ENCODE data around the gene CTCFL. TPM values are rescaled to one million over a fixed set of nuclear protein-coding genes. Genes with fewer than 3 reads are reported as not detected.

Gene CTCFL
- total RNA-seq, 2 donors from 2014 or later: not detected

- no peaks in the 10 kb centered on the region for H3K9me3 Mint-ChIP-seq
- DNase-seq (ENCODE audit: low spot score in 2 of 2) (no peak), ATAC-seq (no peak)
- H3K27ac Mint-ChIP-seq: no peak overlapping the region
- no peaks in the 10 kb centered on the region for H3K36me3 Mint-ChIP-seq
Measured at GRCh38 chr20:57545927-57546662, 21.2 kb upstream of the CTCFL start.

GRCh38 chr20:57544838-57545564 is 20.1 kb upstream of the CTCFL start:
- Mint-ChIP-seq H3K27ac (no peak overlapping the region), H3K36me3 (no peaks in the 10 kb centered on the region), H3K9me3 (no peaks in the 10 kb centered on the region)
- no peak for DNase-seq (ENCODE audit: low spot score in 2 of 2)
- ATAC-seq: peak in 1 of 2 donors; percentile 73

GRCh38 chr20:57543754-57544153 is 18.8 kb upstream of the CTCFL start:
- Mint-ChIP-seq H3K36me3 (no peaks in the 10 kb centered on the region), H3K27ac (no peak overlapping the region), H3K9me3 (peaks cover 0 to 4% of the 10 kb centered on the region in 2 donors)
- peak in 1 of 2 donors; percentile 51 for ATAC-seq
- DNase-seq (ENCODE audit: low spot score in 2 of 2): no peak

- Mint-ChIP-seq H3K27ac (no peak overlapping the region), H3K36me3 (no peaks in the 10 kb centered on the region), H3K9me3 (peaks cover 0 to 4% of the 10 kb centered on the region in 2 donors)
- DNase-seq (ENCODE audit: low spot score in 2 of 2) (no peak), ATAC-seq (no peak)
Measured at GRCh38 chr20:57540890-57541580, 16.1 kb upstream of the CTCFL start.

- no peak for DNase-seq (ENCODE audit: low spot score in 2 of 2)
- Mint-ChIP-seq H3K9me3 (peaks cover 0 to 4% of the 10 kb centered on the region in 2 donors), H3K36me3 (no peaks in the 10 kb centered on the region), H3K27ac (no peak overlapping the region)
- no peak for ATAC-seq
Measured at GRCh38 chr20:57539889-57540288, 14.9 kb upstream of the CTCFL start.

GRCh38 chr20:57537822-57538221 is 12.9 kb upstream of the CTCFL start:
- H3K9me3 Mint-ChIP-seq: peaks cover 0 to 4% of the 10 kb centered on the region in 2 donors

GRCh38 chr20:57536771-57537724 is 12.1 kb upstream of the CTCFL start:
- no peaks in the 10 kb centered on the region for H3K36me3 Mint-ChIP-seq
- peaks cover 0 to 4% of the 10 kb centered on the region in 2 donors for H3K9me3 Mint-ChIP-seq
- DNase-seq (ENCODE audit: low spot score in 2 of 2) (no peak), ATAC-seq (no peak)
- H3K27ac Mint-ChIP-seq: no peak overlapping the region

More at GRCh38 chr20:57537822-57538221, 12.9 kb upstream of the CTCFL start:
- Mint-ChIP-seq H3K27ac (no peak overlapping the region), H3K36me3 (no peaks in the 10 kb centered on the region)
- DNase-seq (ENCODE audit: low spot score in 2 of 2): no peak
- no peak for ATAC-seq

- DNase-seq (ENCODE audit: low spot score in 2 of 2) (no peak), ATAC-seq (no peak)
- Mint-ChIP-seq H3K27ac (no peak overlapping the region), H3K9me3 (peaks cover 0 to 4% of the 10 kb centered on the region in 2 donors), H3K36me3 (no peaks in the 10 kb centered on the region)
Measured at GRCh38 chr20:57536120-57536708, 11.3 kb upstream of the CTCFL start.

GRCh38 chr20:57535297-57535696 is 10.4 kb upstream of the CTCFL start:
- DNase-seq (ENCODE audit: low spot score in 2 of 2) (no peak), ATAC-seq (no peak)
- Mint-ChIP-seq H3K36me3 (no peaks in the 10 kb centered on the region), H3K9me3 (peaks cover 0 to 4% of the 10 kb centered on the region in 2 donors), H3K27ac (no peak overlapping the region)

GRCh38 chr20:57532104-57532503 is 7.2 kb upstream of the CTCFL start:
- Mint-ChIP-seq H3K9me3 (no peaks in the 10 kb centered on the region), H3K27ac (no peak overlapping the region), H3K36me3 (no peaks in the 10 kb centered on the region)
- ATAC-seq (no peak), DNase-seq (ENCODE audit: low spot score in 2 of 2) (no peak)

- H3K27ac Mint-ChIP-seq: no peak overlapping the region
- ATAC-seq: no peak
- DNase-seq (ENCODE audit: low spot score in 2 of 2): no peak
- no peaks in the 10 kb centered on the region for H3K36me3 Mint-ChIP-seq
- H3K9me3 Mint-ChIP-seq: no peaks in the 10 kb centered on the region
Measured at GRCh38 chr20:57530327-57530981, 5.5 kb upstream of the CTCFL start.

- no peaks in the 10 kb centered on the region for H3K36me3 Mint-ChIP-seq
- H3K9me3 Mint-ChIP-seq: no peaks in the 10 kb centered on the region
- DNase-seq (ENCODE audit: low spot score in 2 of 2) (no peak), ATAC-seq (no peak)
- no peak overlapping the region for H3K27ac Mint-ChIP-seq
Measured at GRCh38 chr20:57529810-57530209, 4.9 kb upstream of the CTCFL start.

- no peak for DNase-seq (ENCODE audit: low spot score in 2 of 2)
- no peak for ATAC-seq
- Mint-ChIP-seq H3K9me3 (no peaks in the 10 kb centered on the region), H3K27ac (no peak overlapping the region), H3K36me3 (no peaks in the 10 kb centered on the region)
Measured at GRCh38 chr20:57529160-57529585, 4.2 kb upstream of the CTCFL start.

GRCh38 chr20:57528148-57528547 is 3.2 kb upstream of the CTCFL start:
- Mint-ChIP-seq H3K27ac (no peak overlapping the region), H3K9me3 (no peaks in the 10 kb centered on the region), H3K36me3 (no peaks in the 10 kb centered on the region)
- DNase-seq (ENCODE audit: low spot score in 2 of 2) (no peak), ATAC-seq (no peak)

- Mint-ChIP-seq H3K36me3 (no peaks in the 10 kb centered on the region), H3K9me3 (no peaks in the 10 kb centered on the region), H3K27ac (no peak overlapping the region)
- ATAC-seq (no peak), DNase-seq (ENCODE audit: low spot score in 2 of 2) (no peak)
Measured at GRCh38 chr20:57527728-57528127, 2.8 kb upstream of the CTCFL start.

Measured in activated naive CD4-positive, alpha-beta T cell treated with anti-CD3 and anti-CD28 coated beads, Interleukin-2, amount 50 U/mL, for 72 hours (primary cell).